H1 (cell line): Measurements from ENCODE around the gene CD151. TPM values are rescaled to one million over a fixed set of nuclear protein-coding genes. Genes with fewer than 3 reads are reported as not detected.

Experiments
- CTCF ChIA-PET: fragments of 300-600 bp; sonication (Branson Sonifier 250); formaldehyde crosslinking; loops from one replicate; lab custom pipeline; 2021; ENCODE audit not compliant: partially characterized antibody; lab: Charles Lee
- POLR2A ChIA-PET: fragments of 300-600 bp; sonication (Branson Sonifier 250); formaldehyde crosslinking; loops from one replicate; lab custom pipeline; 2021; ENCODE audit warnings: inconsistent platforms; ENCODE audit not compliant: partially characterized antibody; lab: Charles Lee
- DNase-seq, 2 experiments: peaks; one replicate each; pipeline versions ENCODE4 v3.0.0 to v3.0.0-alpha.2; 2010 to 2022; ENCODE audit warnings: low spot score in 2 of 2, low read depth in 1 of 2, mixed read lengths in 1 of 2
- FAIRE-seq: peaks from 2 replicates; lab custom pipeline; 2011; peaks lifted over from hg19 to GRCh38; lab: Jason Lieb, UNC
- H2AFZ ChIP-seq: 2 replicates; pipeline ENCODE4 v1.8.1; 2012; ENCODE audit warnings: low read length, inconsistent platforms
- H2AK5ac ChIP-seq: 2 replicates; pipeline ENCODE4 v1.6.1; 2013; ENCODE audit warnings: low read depth, low read length
- H2BK120ac ChIP-seq: replicated peaks from 2 replicates; pipeline ENCODE3; 2013; ENCODE audit warnings: low read depth, low read length, inconsistent platforms
- H2BK12ac ChIP-seq: 2 replicates; pipeline ENCODE4 v1.6.1; 2013; ENCODE audit warnings: low read depth, low read length
- H2BK15ac ChIP-seq: 2 replicates; pipeline ENCODE4 v1.6.1; 2013; ENCODE audit warnings: low read length
- H2BK20ac ChIP-seq: 2 replicates; pipeline ENCODE4 v1.6.1; 2013; ENCODE audit warnings: low read length
- H2BK5ac ChIP-seq: 2 replicates; pipeline ENCODE4 v1.6.1; 2013; ENCODE audit warnings: low read depth, low read length
- H3K14ac ChIP-seq: 2 replicates; pipeline ENCODE4 v1.6.1; 2013; ENCODE audit warnings: inconsistent platforms; ENCODE audit not compliant: insufficient read length
- H3K18ac ChIP-seq: 2 replicates; pipeline ENCODE4 v1.6.1; 2013; ENCODE audit warnings: low read length; ENCODE audit errors: extremely low read depth
- H3K23ac ChIP-seq: 2 replicates; pipeline ENCODE4 v1.6.1; 2013; ENCODE audit warnings: inconsistent platforms; ENCODE audit not compliant: insufficient read length
- H3K23me2 ChIP-seq: 2 replicates; pipeline ENCODE4 v1.6.1; 2013; ENCODE audit warnings: low read depth, low read length
- H3K27ac ChIP-seq: 2 replicates; pipeline ENCODE4 v1.6.1; 2011; ENCODE audit warnings: low read depth, low read length, inconsistent platforms
- H3K27me3 ChIP-seq, 4 experiments: replicated peaks in 1 of 4; 1 replicate in 1 of 4; 2 replicates in 3 of 4; pipeline versions ENCODE4 v1.6.1 to v1.8.1; 2011 to 2013; ENCODE audit warnings: low read length in 3 of 4, mild to moderate bottlenecking in 3 of 4, inconsistent platforms in 2 of 4, mixed read lengths in 2 of 4, moderate library complexity in 1 of 4; ENCODE audit not compliant: control insufficient read depth in 3 of 4, insufficient read depth in 3 of 4; ENCODE audit errors: extremely low read depth in 1 of 4
- H3K36me3 ChIP-seq, 4 experiments: 2 replicates each; pipeline versions ENCODE4 v1.6.1 to v1.8.1; 2011 to 2013; ENCODE audit warnings: mild to moderate bottlenecking in 4 of 4, low read length in 3 of 4, moderate library complexity in 2 of 4, control low read depth in 1 of 4, inconsistent platforms in 1 of 4; ENCODE audit not compliant: insufficient read depth in 4 of 4, control insufficient read depth in 2 of 4
- H3K4ac ChIP-seq: replicated peaks from 2 replicates; pipeline ENCODE3; 2013; ENCODE audit warnings: low read length, low read depth, mixed read lengths, inconsistent platforms; ENCODE audit not compliant: insufficient read length
- H3K4me1 ChIP-seq, 4 experiments: replicated peaks in 1 of 4; 1 replicate in 1 of 4; 2 replicates in 3 of 4; pipeline versions ENCODE4 v1.6.1 to v1.8.1; 2011 to 2013; ENCODE audit warnings: low read length in 3 of 4, inconsistent platforms in 2 of 4, mixed read lengths in 1 of 4; ENCODE audit not compliant: insufficient read depth in 4 of 4, control insufficient read depth in 3 of 4
- H3K4me2 ChIP-seq, 2 experiments: 2 replicates each; pipeline versions ENCODE4 v1.6.1 to v1.8.1; 2011 to 2013; ENCODE audit warnings: low read depth in 2 of 2, low read length in 2 of 2, control low read depth in 1 of 2, inconsistent platforms in 1 of 2, mild to moderate bottlenecking in 1 of 2; ENCODE audit not compliant: insufficient read depth in 1 of 2
- H3K4me3 ChIP-seq, 4 experiments: fragments of 200-600, 300-600 bp in 1 of 4; sonication (generic), shearing (Covaris generic), sonication (Bioruptor Twin) in 1 of 4; 2 replicates each; pipeline versions ENCODE4 v1.5.1 to v1.8.1; 2011 to 2016; ENCODE audit warnings: low read length in 4 of 4, low read depth in 3 of 4, control low read depth in 2 of 4, inconsistent platforms in 2 of 4, mild to moderate bottlenecking in 2 of 4, mixed read lengths in 1 of 4, moderate library complexity in 1 of 4; ENCODE audit not compliant: insufficient read depth in 2 of 4; ENCODE audit errors: extremely low read depth in 1 of 4
- H3K56ac ChIP-seq: replicated peaks from 2 replicates; pipeline ENCODE3; 2013; ENCODE audit warnings: low read depth, mild to moderate bottlenecking, mixed read lengths, low read length, inconsistent platforms; ENCODE audit not compliant: insufficient read length
- H3K79me1 ChIP-seq: 2 replicates; pipeline ENCODE4 v1.6.1; 2013; ENCODE audit warnings: low read depth, low read length, control low read depth
- H3K79me2 ChIP-seq, 2 experiments: 2 replicates each; pipeline versions ENCODE4 v1.6.1 to v1.8.1; 2012 to 2013; ENCODE audit warnings: low read length in 2 of 2, mild to moderate bottlenecking in 2 of 2, inconsistent platforms in 1 of 2; ENCODE audit not compliant: insufficient read depth in 2 of 2, control insufficient read depth in 1 of 2
- H3K9ac ChIP-seq, 4 experiments: replicated peaks in 1 of 4; 1 replicate in 1 of 4; 2 replicates in 3 of 4; pipeline versions ENCODE4 v1.6.1 to v1.8.1; 2011 to 2013; ENCODE audit warnings: low read depth in 3 of 4, low read length in 3 of 4, control low read depth in 2 of 4, mild to moderate bottlenecking in 2 of 4, moderate library complexity in 2 of 4, inconsistent platforms in 1 of 4; ENCODE audit errors: extremely low read depth in 1 of 4
- H3K9me3 ChIP-seq, 2 experiments: 2 replicates each; pipeline versions ENCODE4 v1.6.1 to v1.8.1; 2012 to 2013; ENCODE audit warnings: mild to moderate bottlenecking in 2 of 2, moderate library complexity in 2 of 2, control low read depth in 1 of 2, inconsistent platforms in 1 of 2, low read depth in 1 of 2, low read length in 1 of 2, mixed read lengths in 1 of 2; ENCODE audit not compliant: insufficient read depth in 2 of 2
- H4K20me1 ChIP-seq, 2 experiments: replicated peaks in 1 of 2; 2 replicates each; pipeline versions ENCODE3 to v1.8.1; 2011 to 2013; ENCODE audit warnings: inconsistent platforms in 2 of 2, low read length in 2 of 2, mild to moderate bottlenecking in 1 of 2; ENCODE audit not compliant: insufficient read depth in 2 of 2, control insufficient read depth in 1 of 2
- H4K5ac ChIP-seq: 2 replicates; pipeline ENCODE4 v1.6.1; 2013; ENCODE audit warnings: low read length, low read depth, mixed read lengths, inconsistent platforms; ENCODE audit not compliant: insufficient read length
- H4K8ac ChIP-seq: 2 replicates; pipeline ENCODE4 v1.8.0; 2013; ENCODE audit warnings: mild to moderate bottlenecking, moderate library complexity, low read length, inconsistent platforms; ENCODE audit not compliant: insufficient read depth; ENCODE audit errors: extremely low read depth
- H4K91ac ChIP-seq: replicated peaks from 2 replicates; pipeline ENCODE3; 2013; ENCODE audit warnings: low read length, mixed read lengths, inconsistent platforms; ENCODE audit not compliant: insufficient read length
- BACH1 ChIP-seq: IDR thresholded peaks from 2 replicates; pipeline ENCODE4 v1.6.1; 2012; ENCODE audit warnings: low read length, improper control_type of control experiment
- GABPA ChIP-seq: IDR thresholded peaks from 2 replicates; pipeline ENCODE4 v1.6.1; 2011; ENCODE audit warnings: mild to moderate bottlenecking, low read length, moderate library complexity, borderline replicate concordance; ENCODE audit not compliant: insufficient read depth
- RAD21 ChIP-seq, 2 experiments: IDR thresholded peaks in 1 of 2; conservative IDR thresholded peaks in 1 of 2; 2 replicates each; pipeline ENCODE4 v1.6.1; 2011; ENCODE audit warnings: low read depth in 2 of 2, low read length in 2 of 2, improper control_type of control experiment in 1 of 2, inconsistent platforms in 1 of 2, mild to moderate bottlenecking in 1 of 2, moderate library complexity in 1 of 2
- SIN3A ChIP-seq, 2 experiments: IDR thresholded peaks in 1 of 2; conservative IDR thresholded peaks in 1 of 2; 2 replicates each; pipeline ENCODE4 v1.6.1; 2011 to 2012; ENCODE audit warnings: low read length in 2 of 2, improper control_type of control experiment in 1 of 2, low read depth in 1 of 2, mild to moderate bottlenecking in 1 of 2
- WGBS, 2 experiments: shearing (Covaris generic) in 1 of 2; methylation state at CpG; one replicate each; pipeline versions ENCODE4 v1.1.6 to v1.1.7; 2013 to 2015; ENCODE audit warnings: low lambda C conversion rate in 2 of 2, mixed read lengths in 2 of 2, inconsistent platforms in 1 of 2, low coverage in 1 of 2, missing lambda C conversion rate in 1 of 2; ENCODE audit not compliant: insufficient replicate concordance in 2 of 2, insufficient coverage in 1 of 2, insufficient read length in 1 of 2; ENCODE audit errors: extremely low coverage in 1 of 2, missing lambda C conversion rate in 1 of 2; 5-methylcytosine and 5-hydroxymethylcytosine counted together
- polyA plus RNA-seq, 7 experiments: library from polyadenylated mRNA; depleted of rRNA in 3 of 7; stranded (reverse) in 5 of 7; unstranded in 2 of 7; fragments of >200 nt in 5 of 7; fragments of 200-250 nt in 2 of 7; gene quantifications; 1 replicate in 5 of 7; 2 replicates in 1 of 7; 4 replicates in 1 of 7; pipeline versions ENCODE4 v1.2.1 to v1.2.3, GENCODE V29; 2011 to 2013; ENCODE audit warnings: missing spikeins in 2 of 7, mixed read lengths in 2 of 7
- total RNA-seq: library from RNA; stranded (reverse); fragmentation: NEBNext Ultra II Directional; extraction: Animal tissue kit (Norgen Biotek cat#: 25700); gene quantifications from 2 replicates; pipeline ENCODE4 v1.2.1, GENCODE V29; 2021
- TF ChIP-seq, protein P1 (sequence below): IDR thresholded peaks from 2 replicates; pipeline ENCODE4 v1.6.1; 2012; ENCODE audit warnings: inconsistent platforms
- TF ChIP-seq, protein P2 (sequence below): IDR thresholded peaks from 2 replicates; pipeline ENCODE4 v1.6.1; 2012; ENCODE audit warnings: low read length, inconsistent platforms

The CD151 gene
- total and polyA plus RNA-seq, 2 of the 8 experiments (the other 6 are each of a cell fraction or from before 2014, with no cell fraction given): 101 to 212 TPM

DNA sequence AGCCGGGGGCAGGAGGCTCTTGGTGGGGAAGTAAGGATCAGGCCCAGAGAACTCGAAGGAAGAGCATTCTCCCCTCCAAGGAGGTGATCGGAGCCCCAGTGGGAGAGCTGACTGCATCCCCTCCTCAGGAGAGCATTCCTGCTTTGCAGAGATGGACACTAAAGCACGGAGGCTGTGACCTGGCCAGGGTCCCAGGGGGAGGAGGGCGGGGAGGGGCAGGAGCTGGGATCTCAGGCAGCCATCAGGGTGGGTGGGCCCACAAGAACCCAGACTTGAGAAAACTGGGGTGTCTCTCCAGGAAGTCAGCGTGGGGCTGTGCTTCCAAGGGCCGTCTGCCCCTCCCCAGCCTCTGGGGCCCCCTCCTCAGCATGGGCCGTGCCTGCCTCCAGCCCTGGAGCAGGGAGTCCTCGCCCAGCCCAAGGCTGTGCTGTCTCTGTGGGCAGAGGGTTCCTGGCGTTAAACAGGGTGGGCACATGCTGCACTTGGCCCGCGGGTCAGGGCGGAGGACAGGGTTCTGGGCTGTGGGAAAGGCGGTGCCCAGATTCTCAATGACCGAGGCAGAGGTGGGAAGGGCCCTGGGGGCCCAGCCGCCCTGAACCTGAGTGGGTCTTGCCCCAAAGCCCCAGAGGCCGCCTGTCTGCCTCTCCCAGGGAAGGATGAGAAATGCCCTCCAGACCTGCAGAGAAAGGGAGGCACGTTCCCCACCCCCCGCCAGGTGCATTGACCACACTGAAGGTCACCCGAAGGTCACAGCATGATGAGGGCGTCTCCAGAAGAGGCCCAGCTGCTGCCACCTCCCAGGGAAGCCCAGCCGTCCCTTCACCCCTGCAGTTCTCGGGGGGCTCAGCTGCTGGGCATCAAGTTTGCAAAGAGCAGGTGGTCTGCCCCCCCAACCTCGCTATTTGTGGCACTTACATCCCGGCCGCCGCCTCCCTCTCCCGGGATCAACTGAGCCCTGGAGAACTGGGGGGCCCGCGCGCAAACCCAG, 43.5 kb upstream of the CD151 start:
- Histone ChIP-seq H3K4me3 (peak overlapping the region in 2 of 4 experiments; percentile 11 to 44; a peak in 3 of 8 replicates), H3K4me1 (peaks cover 0 to 18% (median 11%) of the 10 kb centered on the region in 4 experiments; a peak in 6 of 7 replicates), H3K14ac (no peak overlapping the region), H2BK120ac (no peak overlapping the region), H2AK5ac (no peak overlapping the region), H3K23ac (no peak overlapping the region), H4K91ac (no peak overlapping the region), H4K20me1 (peaks cover 2 to 11% of the 10 kb centered on the region in 2 experiments), H4K5ac (no peak overlapping the region), H2BK15ac (no peak overlapping the region), H3K36me3 (peaks cover 0 to 9% (median 0%) of the 10 kb centered on the region in 4 experiments; a peak in 3 of 8 replicates), H3K9ac (no peak overlapping the region), H3K79me1 (peaks cover 3% of the 10 kb centered on the region; the same call in 1 of the 2 replicates), H2BK20ac (no peak overlapping the region), H2BK12ac (peak overlapping the region; percentile 23; the same call in 1 of the 2 replicates), H3K23me2 (no peaks in the 10 kb centered on the region; the same call in 1 of the 2 replicates), H3K79me2 (no peaks in the 10 kb centered on the region), H3K56ac (no peak overlapping the region), H2AFZ (no peak overlapping the region), H3K4ac (no peak overlapping the region), H3K18ac (peak overlapping the region; percentile 32), H4K8ac (peak overlapping the region; percentile 35), H3K27me3 (no peaks in the 10 kb centered on the region), H3K4me2 (peak overlapping the region; percentile 46 to 60), H2BK5ac (no peak overlapping the region), H3K9me3 (no peaks in the 10 kb centered on the region), H3K27ac (no peak overlapping the region)
- ChIA-PET POLR2A (interaction anchor here (0.9 to 53.0 kb wide), 11 partner anchors 9 to 168 kb away, joined by 3 to 1917 read pairs (median 4); partner anchors contain the start of genes CD151, CRACR2B, GATD1 and PIDD1), CTCF (interaction anchor here (1.0 kb wide), 2 partner anchors 14 to 15 kb away, joined by 3 to 4 read pairs; no protein-coding TSS in a partner anchor)
- FAIRE-seq (no peak), DNase-seq (no peak)
- WGBS, 2 experiments: 77% methylated on average over 15 of the region's 31 CpGs; no CpG with 5 or more reads in 1 of the 2 experiments
- no peak for TF ChIP-seq GABPA
- no peak for TF ChIP-seq BACH1
- TF ChIP-seq RAD21 (IDR thresholded peaks at IDR 0.05 in 1 of 2, conservative IDR thresholded peaks at IDR 0.05 in 1 of 2; ENCODE audit: low read depth in 2 of 2, low read length in 2 of 2): no peak
- no peak for TF ChIP-seq SIN3A (conservative IDR thresholded peaks at IDR 0.05 in 1 of 2, IDR thresholded peaks at IDR 0.05 in 1 of 2; ENCODE audit: low read depth in 1 of 2, low read length in 2 of 2)
- TF ChIP-seq, protein P1, sequence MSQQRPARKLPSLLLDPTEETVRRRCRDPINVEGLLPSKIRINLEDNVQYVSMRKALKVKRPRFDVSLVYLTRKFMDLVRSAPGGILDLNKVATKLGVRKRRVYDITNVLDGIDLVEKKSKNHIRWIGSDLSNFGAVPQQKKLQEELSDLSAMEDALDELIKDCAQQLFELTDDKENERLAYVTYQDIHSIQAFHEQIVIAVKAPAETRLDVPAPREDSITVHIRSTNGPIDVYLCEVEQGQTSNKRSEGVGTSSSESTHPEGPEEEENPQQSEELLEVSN: 0 out of 2 replicates have a peak, but pooled peaks have one; percentile 17
- TF ChIP-seq, protein P2, sequence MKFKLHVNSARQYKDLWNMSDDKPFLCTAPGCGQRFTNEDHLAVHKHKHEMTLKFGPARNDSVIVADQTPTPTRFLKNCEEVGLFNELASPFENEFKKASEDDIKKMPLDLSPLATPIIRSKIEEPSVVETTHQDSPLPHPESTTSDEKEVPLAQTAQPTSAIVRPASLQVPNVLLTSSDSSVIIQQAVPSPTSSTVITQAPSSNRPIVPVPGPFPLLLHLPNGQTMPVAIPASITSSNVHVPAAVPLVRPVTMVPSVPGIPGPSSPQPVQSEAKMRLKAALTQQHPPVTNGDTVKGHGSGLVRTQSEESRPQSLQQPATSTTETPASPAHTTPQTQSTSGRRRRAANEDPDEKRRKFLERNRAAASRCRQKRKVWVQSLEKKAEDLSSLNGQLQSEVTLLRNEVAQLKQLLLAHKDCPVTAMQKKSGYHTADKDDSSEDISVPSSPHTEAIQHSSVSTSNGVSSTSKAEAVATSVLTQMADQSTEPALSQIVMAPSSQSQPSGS: no peak
